CD4-positive, alpha-beta T cell treated with Interleukin-17A for 1 hour (primary cell): Measurements from ENCODE around the gene PRKG1.

Source experiments
- DNase-seq: peaks from one replicate; pipeline ENCODE4 v3.0.0-alpha.2; 2020

Gene PRKG1

GRCh38 chr10:51074238-51075028 lies at the start of gene PRKG1:
PRKG1 (plus strand) TSS chr10:51074487.
- DNase-seq: no peak

DNA sequence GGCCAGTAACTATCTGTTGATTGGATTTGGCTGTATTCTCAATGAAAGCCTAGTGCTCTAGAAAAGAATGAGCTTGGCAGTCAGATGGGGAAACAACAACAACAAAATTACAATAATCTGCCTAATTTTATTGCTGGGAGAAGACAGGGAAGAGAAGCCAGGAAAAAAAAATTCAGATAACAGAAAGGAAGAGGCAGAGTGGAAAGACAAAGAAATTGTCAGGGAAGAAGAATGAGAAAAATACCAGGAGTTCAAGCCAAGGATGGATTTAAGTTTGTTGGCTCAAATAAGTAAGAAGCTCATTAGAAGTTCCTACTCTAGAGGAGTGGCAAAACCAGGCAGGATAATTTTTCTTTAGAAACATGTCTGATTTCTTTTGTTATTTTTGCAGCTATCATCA lies 45.9 kb upstream of the PRKG1 start:
- no peak for DNase-seq

DNA sequence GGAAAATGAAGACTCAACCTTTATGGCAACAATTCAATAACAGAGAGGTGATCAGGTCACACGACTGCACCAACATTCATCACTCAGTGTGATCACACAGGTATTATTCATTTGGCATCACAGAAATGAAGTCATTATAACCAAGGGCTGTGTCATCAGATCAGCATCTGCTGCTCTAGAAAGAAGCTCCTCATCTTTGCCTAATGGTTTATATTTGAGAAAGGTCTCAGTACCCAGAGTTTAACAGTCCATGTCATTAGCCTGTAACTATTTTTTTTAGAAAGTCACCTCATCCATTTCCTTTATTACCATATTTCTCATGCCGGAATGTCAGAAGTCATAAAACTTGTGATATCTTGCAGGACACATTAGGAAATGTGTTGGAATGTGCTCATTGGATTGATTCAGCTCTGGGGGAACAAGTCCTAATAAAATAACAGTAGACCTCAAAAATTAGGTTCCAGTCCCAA lies 45.1 kb upstream of the PRKG1 start:
- DNase-seq: no peak

DNA sequence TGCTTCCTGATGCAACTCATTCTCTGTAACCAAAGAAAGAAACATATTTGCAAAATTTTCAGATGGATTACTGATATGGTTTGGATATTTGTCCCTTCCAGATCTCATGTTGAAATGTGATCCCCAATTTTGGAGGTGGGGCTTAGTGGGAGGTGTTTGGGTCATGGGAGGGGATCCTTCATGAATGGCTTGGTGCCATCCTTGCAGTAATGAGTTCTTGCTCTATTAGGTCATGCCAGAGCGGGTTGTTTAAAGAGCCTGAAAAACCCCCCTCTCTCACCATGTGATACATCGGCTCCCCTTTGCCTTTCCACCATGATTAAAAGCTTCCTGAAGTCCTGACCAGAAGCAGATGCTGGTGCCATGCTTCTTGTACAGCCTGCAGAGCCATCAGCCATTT lies 43.8 kb upstream of the PRKG1 start:
- DNase-seq: no peak

GRCh38 chr10:51031950-51032349 lies 42.3 kb upstream of the PRKG1 start:
- DNase-seq: no peak

GRCh38 chr10:51034769-51035168 lies 39.5 kb upstream of the PRKG1 start:
- DNase-seq: no peak

DNA sequence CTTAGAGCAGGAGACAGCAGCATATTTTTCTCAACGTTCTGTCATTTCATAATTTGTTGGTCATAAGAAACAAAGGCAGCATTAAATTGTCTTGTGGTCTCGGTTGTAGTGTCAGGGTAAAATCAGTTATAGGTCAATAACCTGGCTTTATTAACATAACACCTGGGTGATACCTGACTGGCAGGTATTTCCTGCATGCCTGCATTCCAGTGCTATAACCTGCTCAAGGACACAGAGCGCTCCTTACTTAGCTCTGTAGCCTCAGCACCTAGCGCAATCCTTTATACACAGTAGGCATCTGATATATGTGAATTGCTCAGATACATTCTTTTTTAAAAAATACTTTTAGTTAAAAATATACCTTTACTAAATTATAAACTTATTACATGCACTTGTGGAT lies 38.9 kb upstream of the PRKG1 start:
- DNase-seq: no peak

DNA sequence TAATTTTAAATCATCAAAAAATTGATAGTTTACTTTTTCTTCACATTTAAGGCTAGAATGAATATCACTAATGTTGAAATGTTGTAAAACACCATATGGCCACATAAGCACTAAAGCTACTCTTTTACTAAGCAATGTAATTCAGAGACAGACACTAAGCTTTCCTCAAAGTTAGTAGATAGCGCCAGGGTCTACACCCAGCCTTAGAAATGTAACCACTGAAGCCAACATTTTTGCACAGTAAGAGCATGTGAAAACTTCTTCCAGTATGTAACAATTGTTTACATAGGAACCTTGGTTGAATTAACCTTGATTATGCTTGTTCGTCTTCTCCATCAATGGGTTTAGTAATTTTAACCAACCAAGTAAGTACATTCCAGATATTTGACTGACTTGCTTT lies 28.4 kb upstream of the PRKG1 start:
- DNase-seq: no peak

GRCh38 chr10:51046654-51047053 lies 27.6 kb upstream of the PRKG1 start:
- DNase-seq: no peak

DNA sequence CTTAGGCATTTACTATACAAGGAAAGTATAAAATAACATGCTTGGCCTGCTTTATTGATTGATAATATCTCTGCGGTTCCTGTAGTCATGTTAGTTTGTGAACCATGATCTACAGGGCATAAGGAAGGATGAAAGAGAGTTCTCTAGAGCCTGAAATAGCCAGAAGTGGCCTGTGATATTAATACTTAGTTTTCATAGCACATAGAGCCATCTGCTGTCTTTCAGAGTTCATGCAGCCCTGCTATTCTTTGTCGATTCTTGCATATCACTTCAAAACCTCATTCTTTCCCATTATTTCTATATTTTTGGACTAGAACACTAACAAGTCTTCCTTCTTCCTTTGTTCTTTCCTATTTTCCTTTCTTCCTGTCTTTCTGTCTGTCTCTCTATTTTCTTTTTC lies 26.4 kb upstream of the PRKG1 start:
- no peak for DNase-seq

DNA sequence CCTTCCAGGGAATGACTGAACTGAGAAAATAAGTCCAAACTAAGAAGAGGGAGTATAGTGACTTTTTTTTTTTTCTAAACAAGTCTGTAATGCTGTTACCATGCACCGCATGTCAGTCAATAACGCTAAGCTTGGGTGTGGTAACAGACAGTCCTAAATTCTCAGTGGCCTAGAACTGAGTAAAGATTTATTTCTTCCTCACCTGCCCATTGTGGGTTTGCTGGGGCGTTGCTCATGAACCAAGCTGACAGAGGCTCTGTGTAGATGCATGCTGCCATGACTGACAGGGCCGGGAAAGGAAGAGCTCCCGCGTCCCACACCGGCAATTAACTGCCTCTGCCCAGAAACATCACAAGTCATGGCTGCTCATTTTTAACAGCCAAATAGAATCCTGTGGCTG lies 25.5 kb upstream of the PRKG1 start:
- DNase-seq: no peak

DNA sequence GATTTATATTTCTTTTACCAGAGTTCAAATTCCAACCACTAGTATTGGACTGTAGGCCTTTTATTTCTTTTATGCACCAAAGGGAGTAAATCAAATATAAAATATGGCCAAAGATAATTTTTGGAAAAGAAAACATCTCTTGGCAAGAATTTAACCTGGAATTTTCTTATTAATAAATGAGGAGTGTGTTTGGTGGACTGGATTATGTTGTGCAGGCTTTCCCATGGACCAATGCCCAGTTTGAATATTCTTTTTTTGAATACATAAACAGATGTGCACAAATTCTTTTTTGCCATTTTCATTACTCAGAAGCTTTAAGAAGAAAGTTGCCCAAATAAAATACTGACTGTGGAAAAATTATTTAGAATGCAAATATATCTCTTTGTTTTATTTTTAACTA lies 22.1 kb upstream of the PRKG1 start:
- DNase-seq: no peak

DNA sequence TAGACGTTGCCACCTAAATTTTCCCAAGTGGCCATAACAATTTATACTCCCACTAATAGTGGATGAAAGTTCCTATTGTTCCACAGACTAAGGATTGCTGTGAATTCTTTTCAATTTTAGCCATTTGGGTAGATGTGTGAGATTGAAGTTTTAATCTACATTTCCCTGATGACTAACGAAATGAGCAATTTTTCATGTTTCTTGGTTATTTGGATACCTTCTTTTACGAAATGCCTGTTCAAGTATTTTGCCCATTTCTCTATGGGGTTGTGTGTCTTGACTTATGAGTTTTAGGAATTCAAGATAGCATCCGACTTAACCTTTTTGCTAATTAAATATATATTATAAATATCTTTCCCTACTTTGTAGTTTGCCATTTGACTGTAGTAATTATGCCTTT lies 16.4 kb upstream of the PRKG1 start:
- no peak for DNase-seq

DNA sequence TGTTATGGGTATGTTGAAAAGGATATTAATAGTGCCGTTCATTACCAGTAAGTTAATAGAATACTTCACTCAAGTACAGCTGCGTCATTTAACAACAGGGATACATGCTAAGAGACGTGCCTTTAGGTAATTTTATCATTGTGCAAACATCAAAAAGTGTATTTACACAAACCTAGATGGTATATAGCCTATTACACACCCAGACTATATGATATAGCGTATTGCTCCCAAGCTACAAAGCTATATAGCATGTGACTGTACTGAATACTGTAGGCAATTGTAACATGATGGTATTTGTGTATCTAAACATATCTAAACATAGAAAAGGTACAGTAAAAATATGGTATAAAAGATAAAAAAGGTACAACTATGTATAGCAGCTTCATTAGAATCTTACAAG lies 11.1 kb upstream of the PRKG1 start:
- no peak for DNase-seq

DNA sequence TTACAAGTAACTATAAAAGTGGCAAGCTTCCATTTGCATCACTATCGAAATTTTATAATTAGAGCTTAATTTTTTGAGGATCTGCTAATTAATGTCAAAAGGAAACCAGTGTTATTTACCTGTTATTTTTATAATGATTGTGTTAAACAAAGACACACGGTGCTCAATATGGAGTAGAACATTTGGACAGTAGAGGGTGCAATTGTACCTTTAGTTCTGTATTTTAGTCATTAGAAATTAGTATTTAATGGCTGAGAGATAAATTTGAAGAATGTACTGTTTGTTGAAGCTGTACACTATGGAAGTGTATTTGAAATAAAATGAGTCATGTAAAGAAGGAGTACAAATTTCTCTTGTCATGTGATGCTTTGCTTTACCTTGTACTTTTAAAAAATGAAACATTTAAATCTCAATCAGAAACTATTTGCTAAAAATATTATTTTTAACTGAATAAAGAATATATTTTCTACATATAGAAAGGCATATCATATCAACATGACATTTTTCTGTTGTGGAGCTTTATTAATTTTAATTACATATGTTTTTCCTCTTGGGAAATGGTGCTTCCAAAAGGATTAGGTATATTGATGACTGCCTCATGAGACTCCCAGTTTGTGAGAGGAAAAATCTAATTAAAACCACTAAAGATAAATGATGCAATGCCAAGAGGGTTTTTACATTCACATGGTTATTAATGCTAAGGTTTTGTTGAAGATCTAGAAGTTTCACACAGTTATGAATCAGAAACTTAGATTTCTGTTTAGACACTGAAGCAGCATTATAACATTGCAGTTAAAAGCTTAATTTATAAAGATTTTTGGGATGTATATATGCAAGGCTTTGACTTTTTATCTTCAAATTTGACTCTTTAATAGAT lies 10.4 kb upstream of the PRKG1 start:
- peak; percentile 4 for DNase-seq

GRCh38 chr10:51066231-51066630 lies 8.1 kb upstream of the PRKG1 start:
- DNase-seq: no peak

- DNase-seq: no peak
Observed at GRCh38 chr10:51072210-51072609, 2.1 kb upstream of the PRKG1 start.

GRCh38 chr10:51072921-51073434 lies 1.3 kb upstream of the PRKG1 start:
- no peak for DNase-seq

DNA sequence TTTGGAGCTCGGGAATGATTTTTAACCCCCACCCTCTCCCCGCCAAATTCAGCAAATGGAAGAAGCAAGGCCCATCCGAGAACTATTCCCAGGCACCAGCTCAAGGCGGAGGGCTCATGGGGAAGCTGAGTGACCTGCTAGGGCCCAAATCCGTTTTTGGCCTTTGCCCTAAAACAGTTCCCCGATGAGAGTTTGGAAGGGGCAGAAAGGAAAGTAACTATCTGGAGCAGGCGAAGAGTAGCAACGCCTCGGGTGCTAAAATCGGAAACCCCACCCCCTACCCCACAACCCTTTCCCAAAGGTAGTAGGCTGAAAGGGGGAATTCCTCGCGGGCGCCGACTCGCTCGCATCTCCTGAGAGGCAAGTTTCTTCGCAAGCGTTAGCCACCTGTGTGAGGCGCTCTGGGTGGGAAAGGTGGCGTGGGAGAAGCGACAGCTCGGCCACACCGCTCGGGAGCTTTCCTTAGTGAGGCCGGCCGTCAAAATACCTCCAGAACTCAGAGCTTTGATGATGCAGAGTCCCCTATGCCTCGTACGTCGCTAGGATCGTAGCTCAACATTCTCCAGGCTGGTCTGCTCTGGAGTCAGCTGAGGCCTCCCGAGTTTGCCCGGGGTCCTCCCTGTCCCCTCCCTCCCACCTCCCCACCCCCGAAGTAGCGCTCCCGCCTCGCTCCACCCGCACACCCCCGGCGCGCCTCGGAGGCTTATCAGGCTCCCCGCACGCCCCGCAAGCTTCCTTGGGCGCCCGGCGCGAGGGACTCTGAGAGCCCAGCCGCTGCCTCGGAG lies 642 bp upstream of the PRKG1 start:
- no peak for DNase-seq

- no peak for DNase-seq
Observed at GRCh38 chr10:51075043-51075872, 971 bp downstream of the PRKG1 start.

DNA sequence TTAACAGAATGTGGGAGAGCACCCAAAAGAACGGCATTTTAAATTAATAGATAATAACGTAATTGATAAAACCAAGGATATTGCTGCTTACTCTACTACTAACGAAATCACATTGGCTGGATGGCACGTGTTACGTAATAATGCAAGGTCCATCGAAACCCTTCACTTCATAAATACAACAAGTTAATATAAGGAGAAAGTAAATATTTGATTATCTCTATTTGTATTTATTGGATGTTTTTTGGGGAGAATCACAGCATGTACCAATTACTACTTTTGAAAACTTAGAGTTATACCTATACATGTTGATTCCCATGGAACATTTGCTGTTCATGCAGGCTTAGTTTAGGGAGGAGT lies 1.6 kb downstream of the PRKG1 start:
- DNase-seq: no peak

GRCh38 chr10:51076299-51076841 lies 2.1 kb downstream of the PRKG1 start:
- no peak for DNase-seq
